HepG2 (cell line): ENCODE results near the gene FGFBP1. TPM values are rescaled to one million over a fixed set of nuclear protein-coding genes. Genes with fewer than 3 reads are reported as not detected.

Experiments used
- ARNT ChIP-seq: fragments of 450-650 bp; IDR thresholded peaks from 2 replicates; pipeline ENCODE4 v1.6.1; 2017
- ERF ChIP-seq: IDR thresholded peaks from 2 replicates; pipeline ENCODE4 v1.6.1; 2018; ENCODE audit warnings: missing biosample characterization, missing genetic modification reagents
- FOXA1 ChIP-seq, 2 experiments: fragments of 450-650 bp in 1 of 2; sonication (generic) in 1 of 2; formaldehyde crosslinking in 1 of 2; IDR thresholded peaks; 2 replicates each; pipeline versions ENCODE4 v1.4.0 to v1.6.1; 2016 to 2020; ENCODE audit warnings: missing genetic modification reagents in 1 of 2
- HNF4A ChIP-seq: sonication (generic); formaldehyde crosslinking; IDR thresholded peaks from 2 replicates; pipeline ENCODE4 v1.4.0; 2020; ENCODE audit warnings: missing genetic modification reagents
- HNRNPH1 ChIP-seq: fragments of 200-400 bp; formaldehyde crosslinking; optimal IDR thresholded peaks from 2 replicates; pipeline ENCODE3; 2017; ENCODE audit warnings: mild to moderate bottlenecking, low read depth, low read length
- HNRNPLL ChIP-seq: fragments of 200-400 bp; formaldehyde crosslinking; IDR thresholded peaks from 2 replicates; pipeline ENCODE4 v1.6.1; 2017; ENCODE audit warnings: mild to moderate bottlenecking, low read depth, low read length; ENCODE audit not compliant: poor library complexity, severe bottlenecking
- KMT2B ChIP-seq: IDR thresholded peaks from 2 replicates; pipeline ENCODE4 v1.6.1; 2016; ENCODE audit warnings: missing genetic modification reagents, missing compliant biosample characterization
- MIXL1 ChIP-seq: IDR thresholded peaks from 2 replicates; pipeline ENCODE4 v1.6.1; 2016
- MTF2 ChIP-seq: sonication (generic); formaldehyde crosslinking; IDR thresholded peaks from 2 replicates; pipeline ENCODE4 v1.5.0; 2020; ENCODE audit warnings: missing genetic modification reagents, borderline replicate concordance
- REXO4 ChIP-seq: sonication (generic); formaldehyde crosslinking; IDR thresholded peaks from 2 replicates; pipeline ENCODE4 v1.8.0; 2022; ENCODE audit warnings: missing genetic modification reagents, mild to moderate bottlenecking, borderline replicate concordance
- SAP130 ChIP-seq: IDR thresholded peaks from 2 replicates; pipeline ENCODE4 v1.6.1; 2016; ENCODE audit warnings: low read depth
- SKI ChIP-seq: fragments of 450-650 bp; IDR thresholded peaks from one replicate; pipeline ENCODE4 v1.6.1; 2018; ENCODE audit warnings: mild to moderate bottlenecking; ENCODE audit not compliant: partially characterized antibody
- SP5 ChIP-seq: IDR thresholded peaks from 2 replicates; pipeline ENCODE4 v1.6.1; 2016; ENCODE audit warnings: low read depth, borderline replicate concordance
- ZFYVE20 ChIP-seq: sonication (generic); formaldehyde crosslinking; IDR thresholded peaks from 2 replicates; pipeline ENCODE4 v1.8.0; 2023; ENCODE audit warnings: low read depth, mild to moderate bottlenecking, moderate library complexity, missing genetic modification reagents, borderline replicate concordance
- ZNF546 ChIP-seq: sonication (generic); formaldehyde crosslinking; conservative IDR thresholded peaks from 2 replicates; pipeline ENCODE4 v1.8.1; 2023; ENCODE audit warnings: mild to moderate bottlenecking, missing genetic modification reagents
- ZSCAN22 ChIP-seq: sonication (generic); formaldehyde crosslinking; IDR thresholded peaks from 2 replicates; pipeline ENCODE4 v1.4.0; 2020; ENCODE audit warnings: mild to moderate bottlenecking, missing genetic modification reagents
- polyA plus RNA-seq, 8 experiments: library from polyadenylated mRNA; depleted of rRNA in 3 of 8; stranded (reverse) in 7 of 8; unstranded in 1 of 8; fragments of >200 nt; fragmentation: Illumina TruSeq in 4 of 8; extraction: Trizol in 4 of 8; gene quantifications; 2 replicates each; pipeline versions ENCODE4 v1.2.1 to v1.2.3, GENCODE V29; 2011 to 2016; ENCODE audit warnings: low read depth in 4 of 8, missing spikeins in 1 of 8, mixed read lengths in 1 of 8; ENCODE audit not compliant: insufficient read depth in 1 of 8
- total RNA-seq, 5 experiments: library from RNA; depleted of rRNA; stranded (reverse); fragments of >200 nt; fragmentation: Illumina TruSeq; extraction: Trizol; gene quantifications; 2 replicates each; pipeline ENCODE4 v1.2.3, GENCODE V29; 2016; ENCODE audit warnings: low read depth in 1 of 5
- TF ChIP-seq, protein P1 (sequence below): sonication (generic); formaldehyde crosslinking; IDR thresholded peaks from 2 replicates; pipeline ENCODE4 v1.8.0; 2022; ENCODE audit warnings: missing genetic modification reagents, mild to moderate bottlenecking, moderate library complexity, borderline replicate concordance
- TF ChIP-seq, protein P2 (sequence below): sonication (generic); formaldehyde crosslinking; conservative IDR thresholded peaks from 2 replicates; pipeline ENCODE4 v1.4.0; 2020; ENCODE audit warnings: missing genetic modification reagents
- TF ChIP-seq, protein P3 (sequence below): sonication (generic); formaldehyde crosslinking; IDR thresholded peaks from 2 replicates; pipeline ENCODE4 v1.5.1; 2020; ENCODE audit warnings: mild to moderate bottlenecking, moderate library complexity, missing genetic modification reagents
- TF ChIP-seq, protein P4 (sequence below): sonication (generic); formaldehyde crosslinking; IDR thresholded peaks from 2 replicates; pipeline ENCODE4 v1.4.0; 2020; ENCODE audit warnings: mild to moderate bottlenecking, missing genetic modification reagents
- TF ChIP-seq, protein P5 (sequence below): sonication (generic); formaldehyde crosslinking; IDR thresholded peaks from 2 replicates; pipeline ENCODE4 v1.4.0; 2020; ENCODE audit warnings: missing genetic modification reagents
- TF ChIP-seq, protein P6 (sequence below): sonication (generic); formaldehyde crosslinking; IDR thresholded peaks from 2 replicates; pipeline ENCODE4 v1.5.0; 2020; ENCODE audit warnings: missing genetic modification reagents

The FGFBP1 gene
- total and polyA plus RNA-seq, 2 of the 13 experiments (the other 11 are each of a cell fraction or from before 2014, with no cell fraction given), result not detected

DNA sequence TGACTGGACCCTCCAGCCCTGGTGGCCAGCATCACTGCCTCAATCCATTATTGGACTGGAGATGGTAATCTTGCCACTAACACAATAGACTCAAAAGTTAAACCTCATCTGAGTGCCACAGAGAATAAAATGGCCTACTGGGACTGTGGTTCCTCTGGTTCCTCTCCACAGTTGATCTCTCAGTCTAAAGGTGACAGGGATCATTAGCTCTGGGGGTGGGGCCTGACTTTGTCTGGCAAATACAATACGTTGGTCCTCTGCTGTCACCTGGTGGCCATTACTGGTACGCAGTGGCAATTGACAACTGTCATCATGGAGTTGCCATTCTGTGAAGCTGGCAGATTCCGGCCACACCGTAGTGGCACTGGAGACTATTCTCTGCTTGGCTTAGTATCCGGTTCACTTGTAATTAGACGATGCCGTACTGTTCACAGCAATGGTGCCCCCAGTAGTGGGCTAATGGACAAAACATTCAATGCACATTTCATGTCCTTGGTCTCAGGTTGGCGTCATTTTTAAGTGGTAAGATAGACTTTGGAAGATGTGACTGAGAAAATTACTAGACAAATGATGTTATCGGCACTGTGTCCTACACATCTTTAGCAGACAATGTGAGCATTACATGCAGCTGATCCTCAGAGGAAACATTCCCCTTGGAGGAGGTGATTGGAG, 17.8 kb upstream of the FGFBP1 start (continued):
- TF ChIP-seq, protein P1, sequence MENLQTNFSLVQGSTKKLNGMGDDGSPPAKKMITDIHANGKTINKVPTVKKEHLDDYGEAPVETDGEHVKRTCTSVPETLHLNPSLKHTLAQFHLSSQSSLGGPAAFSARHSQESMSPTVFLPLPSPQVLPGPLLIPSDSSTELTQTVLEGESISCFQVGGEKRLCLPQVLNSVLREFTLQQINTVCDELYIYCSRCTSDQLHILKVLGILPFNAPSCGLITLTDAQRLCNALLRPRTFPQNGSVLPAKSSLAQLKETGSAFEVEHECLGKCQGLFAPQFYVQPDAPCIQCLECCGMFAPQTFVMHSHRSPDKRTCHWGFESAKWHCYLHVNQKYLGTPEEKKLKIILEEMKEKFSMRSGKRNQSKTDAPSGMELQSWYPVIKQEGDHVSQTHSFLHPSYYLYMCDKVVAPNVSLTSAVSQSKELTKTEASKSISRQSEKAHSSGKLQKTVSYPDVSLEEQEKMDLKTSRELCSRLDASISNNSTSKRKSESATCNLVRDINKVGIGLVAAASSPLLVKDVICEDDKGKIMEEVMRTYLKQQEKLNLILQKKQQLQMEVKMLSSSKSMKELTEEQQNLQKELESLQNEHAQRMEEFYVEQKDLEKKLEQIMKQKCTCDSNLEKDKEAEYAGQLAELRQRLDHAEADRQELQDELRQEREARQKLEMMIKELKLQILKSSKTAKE (CRISPR knock-in tag), result no peak
- TF ChIP-seq ERF (CRISPR knock-in tag) (0 out of 2 replicates have a peak, but pooled peaks have one; percentile 30), ZSCAN22 (CRISPR knock-in tag) (no peak), ZNF546 (no peak), SAP130 (0 out of 2 replicates have a peak, but pooled peaks have one; percentile 20), HNRNPH1 (no peak), HNRNPLL (no peak), KMT2B (CRISPR knock-in tag) (no peak), REXO4 (no peak), MTF2 (CRISPR knock-in tag) (no peak), HNF4A (peak; percentile 51; the same call in 1 of the 2 replicates), SKI (no peak), ARNT (no peak), ZFYVE20 (CRISPR knock-in tag) (no peak), SP5 (CRISPR knock-in tag) (0 out of 2 replicates have a peak, but pooled peaks have one; percentile 40), FOXA1 (IDR thresholded peaks at IDR 0.05) (no peak), FOXA1 (CRISPR knock-in tag; IDR thresholded peaks at IDR 0.05) (0 out of 2 replicates have a peak, but pooled peaks have one; percentile 9), MIXL1 (peak; percentile 55; the same call in 1 of the 2 replicates)
- TF ChIP-seq, protein P2, sequence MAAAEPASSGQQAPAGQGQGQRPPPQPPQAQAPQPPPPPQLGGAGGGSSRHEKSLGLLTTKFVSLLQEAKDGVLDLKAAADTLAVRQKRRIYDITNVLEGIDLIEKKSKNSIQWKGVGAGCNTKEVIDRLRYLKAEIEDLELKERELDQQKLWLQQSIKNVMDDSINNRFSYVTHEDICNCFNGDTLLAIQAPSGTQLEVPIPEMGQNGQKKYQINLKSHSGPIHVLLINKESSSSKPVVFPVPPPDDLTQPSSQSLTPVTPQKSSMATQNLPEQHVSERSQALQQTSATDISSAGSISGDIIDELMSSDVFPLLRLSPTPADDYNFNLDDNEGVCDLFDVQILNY (CRISPR knock-in tag), result no peak
- TF ChIP-seq, protein P3, sequence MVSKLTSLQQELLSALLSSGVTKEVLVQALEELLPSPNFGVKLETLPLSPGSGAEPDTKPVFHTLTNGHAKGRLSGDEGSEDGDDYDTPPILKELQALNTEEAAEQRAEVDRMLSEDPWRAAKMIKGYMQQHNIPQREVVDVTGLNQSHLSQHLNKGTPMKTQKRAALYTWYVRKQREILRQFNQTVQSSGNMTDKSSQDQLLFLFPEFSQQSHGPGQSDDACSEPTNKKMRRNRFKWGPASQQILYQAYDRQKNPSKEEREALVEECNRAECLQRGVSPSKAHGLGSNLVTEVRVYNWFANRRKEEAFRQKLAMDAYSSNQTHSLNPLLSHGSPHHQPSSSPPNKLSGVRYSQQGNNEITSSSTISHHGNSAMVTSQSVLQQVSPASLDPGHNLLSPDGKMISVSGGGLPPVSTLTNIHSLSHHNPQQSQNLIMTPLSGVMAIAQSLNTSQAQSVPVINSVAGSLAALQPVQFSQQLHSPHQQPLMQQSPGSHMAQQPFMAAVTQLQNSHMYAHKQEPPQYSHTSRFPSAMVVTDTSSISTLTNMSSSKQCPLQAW (CRISPR knock-in tag), result 0 out of 2 replicates have a peak, but pooled peaks have one; percentile 25
- TF ChIP-seq, protein P4, sequence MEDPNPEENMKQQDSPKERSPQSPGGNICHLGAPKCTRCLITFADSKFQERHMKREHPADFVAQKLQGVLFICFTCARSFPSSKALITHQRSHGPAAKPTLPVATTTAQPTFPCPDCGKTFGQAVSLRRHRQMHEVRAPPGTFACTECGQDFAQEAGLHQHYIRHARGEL, result no peak
- TF ChIP-seq, protein P5, sequence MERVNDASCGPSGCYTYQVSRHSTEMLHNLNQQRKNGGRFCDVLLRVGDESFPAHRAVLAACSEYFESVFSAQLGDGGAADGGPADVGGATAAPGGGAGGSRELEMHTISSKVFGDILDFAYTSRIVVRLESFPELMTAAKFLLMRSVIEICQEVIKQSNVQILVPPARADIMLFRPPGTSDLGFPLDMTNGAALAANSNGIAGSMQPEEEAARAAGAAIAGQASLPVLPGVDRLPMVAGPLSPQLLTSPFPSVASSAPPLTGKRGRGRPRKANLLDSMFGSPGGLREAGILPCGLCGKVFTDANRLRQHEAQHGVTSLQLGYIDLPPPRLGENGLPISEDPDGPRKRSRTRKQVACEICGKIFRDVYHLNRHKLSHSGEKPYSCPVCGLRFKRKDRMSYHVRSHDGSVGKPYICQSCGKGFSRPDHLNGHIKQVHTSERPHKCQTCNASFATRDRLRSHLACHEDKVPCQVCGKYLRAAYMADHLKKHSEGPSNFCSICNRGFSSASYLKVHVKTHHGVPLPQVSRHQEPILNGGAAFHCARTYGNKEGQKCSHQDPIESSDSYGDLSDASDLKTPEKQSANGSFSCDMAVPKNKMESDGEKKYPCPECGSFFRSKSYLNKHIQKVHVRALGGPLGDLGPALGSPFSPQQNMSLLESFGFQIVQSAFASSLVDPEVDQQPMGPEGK, result peak; percentile 25; the same call in 1 of the 2 replicates
- TF ChIP-seq, protein P6, sequence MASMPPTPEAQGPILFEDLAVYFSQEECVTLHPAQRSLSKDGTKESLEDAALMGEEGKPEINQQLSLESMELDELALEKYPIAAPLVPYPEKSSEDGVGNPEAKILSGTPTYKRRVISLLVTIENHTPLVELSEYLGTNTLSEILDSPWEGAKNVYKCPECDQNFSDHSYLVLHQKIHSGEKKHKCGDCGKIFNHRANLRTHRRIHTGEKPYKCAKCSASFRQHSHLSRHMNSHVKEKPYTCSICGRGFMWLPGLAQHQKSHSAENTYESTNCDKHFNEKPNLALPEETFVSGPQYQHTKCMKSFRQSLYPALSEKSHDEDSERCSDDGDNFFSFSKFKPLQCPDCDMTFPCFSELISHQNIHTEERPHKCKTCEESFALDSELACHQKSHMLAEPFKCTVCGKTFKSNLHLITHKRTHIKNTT (CRISPR knock-in tag), result no peak
